ENCODE data around the gene EIF1B.

DNA sequence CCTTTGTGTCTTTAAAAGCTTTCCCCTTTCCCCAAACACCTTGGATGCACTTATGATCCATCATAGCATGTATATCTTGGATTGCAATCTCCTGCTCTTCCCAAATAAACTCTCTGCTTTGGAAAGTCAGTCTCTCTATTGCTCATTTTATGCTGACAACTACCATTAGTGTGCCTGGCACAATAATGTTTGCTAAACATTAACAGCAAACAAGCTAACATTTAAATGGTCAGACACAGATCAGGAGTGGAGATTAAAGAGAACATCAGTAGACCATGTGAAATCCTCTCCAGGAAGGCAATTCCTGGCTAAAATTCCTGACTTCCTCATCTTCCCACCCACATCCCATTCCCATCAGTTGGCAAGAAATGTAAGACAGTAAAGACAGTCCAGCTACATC is 44.3 kb upstream of the EIF1B start:
- no peak for TF ChIP-seq POLR2A (IDR thresholded peaks at IDR 0.05; ENCODE audit: low read depth, low read length)
- TF ChIP-seq POLR2AphosphoS5 (IDR thresholded peaks at IDR 0.05; ENCODE audit: low read depth, low read length): no peak

All from GM12891 (cell line).